HepG2 (cell line): Measurements from ENCODE around the gene B3GNT8. TPM values are rescaled to one million over a fixed set of nuclear protein-coding genes. Genes with fewer than 3 reads are reported as not detected.

Experiments
- ARNTL ChIP-seq: sonication (generic); formaldehyde crosslinking; IDR thresholded peaks from 2 replicates; pipeline ENCODE4 v1.4.0; 2020; ENCODE audit warnings: mild to moderate bottlenecking, missing genetic modification reagents
- BRF2 ChIP-seq: sonication (generic); formaldehyde crosslinking; IDR thresholded peaks from 2 replicates; pipeline ENCODE4 v1.8.1; 2022; ENCODE audit warnings: mild to moderate bottlenecking, missing genetic modification reagents
- CENPT ChIP-seq: sonication (generic); formaldehyde crosslinking; IDR thresholded peaks from 2 replicates; pipeline ENCODE4 v1.8.0; 2022; ENCODE audit warnings: low read depth, mild to moderate bottlenecking, moderate library complexity, missing genetic modification reagents
- DRAP1 ChIP-seq: IDR thresholded peaks from 2 replicates; pipeline ENCODE4 v1.6.1; 2016; ENCODE audit warnings: missing genetic modification reagents, missing compliant biosample characterization
- EEA1 ChIP-seq: sonication (generic); formaldehyde crosslinking; IDR thresholded peaks from 2 replicates; pipeline ENCODE4 v1.5.1; 2020; ENCODE audit warnings: mild to moderate bottlenecking, missing genetic modification reagents, borderline replicate concordance
- FIP1L1 ChIP-seq: fragments of 200-400 bp; formaldehyde crosslinking; IDR thresholded peaks from 2 replicates; pipeline ENCODE4 v1.6.1; 2018; ENCODE audit warnings: low read depth, mild to moderate bottlenecking, low read length, moderate library complexity, borderline replicate concordance; ENCODE audit not compliant: insufficient read depth
- GMEB2 ChIP-seq: IDR thresholded peaks from 2 replicates; pipeline ENCODE4 v1.6.1; 2016; ENCODE audit warnings: missing biosample characterization, missing genetic modification reagents, low read depth
- HMGXB4 ChIP-seq, 2 experiments: sonication (generic) in 1 of 2; formaldehyde crosslinking in 1 of 2; IDR thresholded peaks; 2 replicates each; pipeline versions ENCODE4 v1.4.0 to v1.6.1; 2018 to 2020; ENCODE audit warnings: missing genetic modification reagents in 2 of 2, borderline replicate concordance in 1 of 2, low read depth in 1 of 2, mild to moderate bottlenecking in 1 of 2, missing biosample characterization in 1 of 2
- HNF4A ChIP-seq: sonication (generic); formaldehyde crosslinking; IDR thresholded peaks from 2 replicates; pipeline ENCODE4 v1.4.0; 2020; ENCODE audit warnings: missing genetic modification reagents
- MIXL1 ChIP-seq: IDR thresholded peaks from 2 replicates; pipeline ENCODE4 v1.6.1; 2016
- MXD1 ChIP-seq: sonication (generic); formaldehyde crosslinking; IDR thresholded peaks from 2 replicates; pipeline ENCODE4 v1.4.0; 2020; ENCODE audit warnings: mild to moderate bottlenecking, missing genetic modification reagents
- PHF8 ChIP-seq: sonication (generic); formaldehyde crosslinking; IDR thresholded peaks from 2 replicates; pipeline ENCODE4 v1.5.0; 2020; ENCODE audit warnings: missing genetic modification reagents
- TRIM24 ChIP-seq: sonication (generic); formaldehyde crosslinking; IDR thresholded peaks from 2 replicates; pipeline ENCODE4 v1.8.0; 2022; ENCODE audit warnings: mild to moderate bottlenecking, missing genetic modification reagents
- UBTF ChIP-seq: sonication (generic); formaldehyde crosslinking; IDR thresholded peaks from 2 replicates; pipeline ENCODE4 v1.4.0; 2020; ENCODE audit warnings: mild to moderate bottlenecking, missing genetic modification reagents
- ZFP62 ChIP-seq: sonication (generic); formaldehyde crosslinking; IDR thresholded peaks from 2 replicates; pipeline ENCODE4 v1.4.0; 2020; ENCODE audit warnings: missing genetic modification reagents
- ZFX ChIP-seq: sonication (generic); formaldehyde crosslinking; IDR thresholded peaks from 2 replicates; pipeline ENCODE4 v1.4.0; 2020; ENCODE audit warnings: mild to moderate bottlenecking, low read depth, missing genetic modification reagents, moderate library complexity
- ZNF138 ChIP-seq: sonication (generic); formaldehyde crosslinking; IDR thresholded peaks from 2 replicates; pipeline ENCODE4 v1.5.0; 2020; ENCODE audit warnings: mild to moderate bottlenecking, low read depth, missing genetic modification reagents
- ZNF800 ChIP-seq: sonication (generic); formaldehyde crosslinking; IDR thresholded peaks from 2 replicates; pipeline ENCODE4 v1.4.0; 2020; ENCODE audit warnings: missing genetic modification reagents
- polyA plus RNA-seq, 8 experiments: library from polyadenylated mRNA; depleted of rRNA in 3 of 8; stranded (reverse) in 7 of 8; unstranded in 1 of 8; fragments of >200 nt; fragmentation: Illumina TruSeq in 4 of 8; extraction: Trizol in 4 of 8; gene quantifications; 2 replicates each; pipeline versions ENCODE4 v1.2.1 to v1.2.3, GENCODE V29; 2011 to 2016; ENCODE audit warnings: low read depth in 4 of 8, missing spikeins in 1 of 8, mixed read lengths in 1 of 8; ENCODE audit not compliant: insufficient read depth in 1 of 8
- total RNA-seq, 5 experiments: library from RNA; depleted of rRNA; stranded (reverse); fragments of >200 nt; fragmentation: Illumina TruSeq; extraction: Trizol; gene quantifications; 2 replicates each; pipeline ENCODE4 v1.2.3, GENCODE V29; 2016; ENCODE audit warnings: low read depth in 1 of 5

The B3GNT8 gene
- total and polyA plus RNA-seq, 2 of the 13 experiments (the other 11 are each of a cell fraction or from before 2014, with no cell fraction given), result 0.26 to 1.9 TPM

- TF ChIP-seq FIP1L1, result no peak
- no peak for TF ChIP-seq GMEB2 (CRISPR knock-in tag)
- TF ChIP-seq ZFP62 (CRISPR knock-in tag), result no peak
- TF ChIP-seq CENPT (CRISPR knock-in tag), result no peak
- TF ChIP-seq PHF8 (CRISPR knock-in tag), result peak; percentile 26; the same call in 1 of the 2 replicates
- TF ChIP-seq DRAP1, result no peak
- TF ChIP-seq MIXL1 (CRISPR knock-in tag), result no peak
- no peak for TF ChIP-seq ZNF138
- no peak for TF ChIP-seq EEA1 (CRISPR knock-in tag)
- peak; percentile 39; the same call in 1 of the 2 replicates for TF ChIP-seq ZFX (CRISPR knock-in tag)
- no peak for TF ChIP-seq ZNF800 (CRISPR knock-in tag)
- TF ChIP-seq TRIM24 (CRISPR knock-in tag), result no peak
- 0 out of 2 replicates have a peak, but pooled peaks have one; percentile 31 for TF ChIP-seq UBTF
- no peak for TF ChIP-seq HMGXB4 (CRISPR knock-in tag; IDR thresholded peaks at IDR 0.05; ENCODE audit: borderline replicate concordance in 1 of 2, low read depth in 1 of 2)
- TF ChIP-seq BRF2 (CRISPR knock-in tag), result no peak
- peak; percentile 56; the same call in 1 of the 2 replicates for TF ChIP-seq HNF4A (CRISPR knock-in tag)
- TF ChIP-seq MXD1, result no peak
- 0 out of 2 replicates have a peak, but pooled peaks have one; percentile 22 for TF ChIP-seq ARNTL (CRISPR knock-in tag)
Observed at GRCh38 chr19:41442473-41443355, 15.5 kb upstream of the B3GNT8 start, which contains the start of gene ERICH4 (continued).
